CD4-positive, alpha-beta T cell treated with Interleukin-17A for 1 hour (primary cell): ENCODE results near the gene PARD6B.
"Not testable (repeated sequence)": the region's sequence is repeated elsewhere in the genome, so short reads cannot be mapped to it uniquely, and the experiment has no call there.

ENCODE experiments used
- DNase-seq: peaks from one replicate; pipeline ENCODE4 v3.0.0-alpha.2; 2020

Gene PARD6B

GRCh38 chr20:50703651-50704438, 27.5 kb upstream of the PARD6B start:
- not testable (repeated sequence) for DNase-seq

GRCh38 chr20:50704514-50704913, 26.9 kb upstream of the PARD6B start:
- no peak for DNase-seq

GRCh38 chr20:50704971-50705370, 26.4 kb upstream of the PARD6B start:
- DNase-seq = no peak

- no peak for DNase-seq
Measured at GRCh38 chr20:50708845-50709635, 22.3 kb upstream of the PARD6B start.

GRCh38 chr20:50709636-50709973, 21.8 kb upstream of the PARD6B start:
- no peak for DNase-seq

- no peak for DNase-seq
Measured at GRCh38 chr20:50710492-50711063, 20.8 kb upstream of the PARD6B start.

- no peak for DNase-seq
Measured at GRCh38 chr20:50711113-50711825, 20.1 kb upstream of the PARD6B start.

- no peak for DNase-seq
Measured at GRCh38 chr20:50712771-50713656, 18.4 kb upstream of the PARD6B start.

- no peak for DNase-seq
Measured at GRCh38 chr20:50713657-50714101, 17.7 kb upstream of the PARD6B start.

GRCh38 chr20:50714426-50714825, 17.0 kb upstream of the PARD6B start:
- DNase-seq = not testable (repeated sequence)

GRCh38 chr20:50715694-50716093, 15.7 kb upstream of the PARD6B start:
- no peak for DNase-seq

- no peak for DNase-seq
Measured at GRCh38 chr20:50716518-50716917, 14.9 kb upstream of the PARD6B start.

- no peak for DNase-seq
Measured at GRCh38 chr20:50717312-50717711, 14.1 kb upstream of the PARD6B start.

- no peak for DNase-seq
Measured at GRCh38 chr20:50717974-50718761, 13.2 kb upstream of the PARD6B start.

GRCh38 chr20:50719328-50719727, 12.1 kb upstream of the PARD6B start:
- DNase-seq = no peak

GRCh38 chr20:50720026-50720425, 11.4 kb upstream of the PARD6B start:
- DNase-seq = no peak

- DNase-seq = no peak
Measured at GRCh38 chr20:50720582-50720981, 10.8 kb upstream of the PARD6B start.

- no peak for DNase-seq
Measured at GRCh38 chr20:50721881-50722281, 9.5 kb upstream of the PARD6B start.

GRCh38 chr20:50722424-50723155, 8.8 kb upstream of the PARD6B start:
- DNase-seq = no peak

GRCh38 chr20:50723672-50724071, 7.7 kb upstream of the PARD6B start:
- DNase-seq = no peak
